T-helper 17 cell (primary cell): Measurements from ENCODE around the gene MACROD2. TPM values are rescaled to one million over a fixed set of nuclear protein-coding genes. Genes with fewer than 3 reads are reported as not detected.

Experiments used
- ATAC-seq: fragments of 150-1000 bp; cut with Tn5 transposase; 2 replicates; pipeline ENCODE4 v1.10.0; 2021; ENCODE audit warnings: mild to moderate bottlenecking, moderate library complexity
- DNase-seq, 3 donors: peaks; one replicate each; pipeline versions ENCODE4 v3.0.0 to v3.0.0-alpha.2; 2020 to 2021
- H3K9me3 ChIP-seq: one replicate; pipeline ENCODE4 v1.7.0; 2013; ENCODE audit warnings: low read length, mild to moderate bottlenecking; ENCODE audit not compliant: control insufficient read depth, poor library complexity, severe bottlenecking
- H3K27ac Mint-ChIP-seq: one replicate; pipeline ENCODE4 v1.8.0; 2022; ENCODE audit warnings: mild to moderate bottlenecking, moderate library complexity, mixed read lengths
- H3K27me3 Mint-ChIP-seq: one replicate; pipeline ENCODE4 v1.8.0; 2022; ENCODE audit warnings: mixed read lengths
- H3K36me3 Mint-ChIP-seq: one replicate; pipeline ENCODE4 v1.8.0; 2022; ENCODE audit warnings: low read depth, mixed read lengths
- H3K4me1 Mint-ChIP-seq: one replicate; pipeline ENCODE4 v1.8.0; 2022; ENCODE audit warnings: mild to moderate bottlenecking, mixed read lengths
- H3K4me3 Mint-ChIP-seq: one replicate; pipeline ENCODE4 v1.8.0; 2022; ENCODE audit warnings: mild to moderate bottlenecking, moderate library complexity, mixed read lengths
- total RNA-seq, 4 donors: library from RNA in 2 of 4; stranded (reverse) in 2 of 4; gene quantifications; one replicate each; pipeline ENCODE4 v1.2.3 and lab custom pipeline; 2022 to 2026

The MACROD2 gene
- total RNA-seq, 2 donors from 2014 or later, result 0.85 TPM; not detected in 1

GRCh38 chr20:15700147-15700765 is 1704.9 kb downstream of the MACROD2 start:
- no peak overlapping the region for H3K4me3 Mint-ChIP-seq
- no peaks in the 10 kb centered on the region for H3K4me1 Mint-ChIP-seq
- no peaks in the 10 kb centered on the region for H3K9me3 ChIP-seq
- no peaks in the 10 kb centered on the region for H3K36me3 Mint-ChIP-seq
- DNase-seq, result no peak
- no peak for ATAC-seq
- H3K27me3 Mint-ChIP-seq, result no peaks in the 10 kb centered on the region
- H3K27ac Mint-ChIP-seq, result no peak overlapping the region

GRCh38 chr20:15702161-15702560 is 1706.8 kb downstream of the MACROD2 start:
- DNase-seq (no peak), ATAC-seq (no peak)
- H3K27me3 Mint-ChIP-seq, result no peaks in the 10 kb centered on the region
- H3K4me3 Mint-ChIP-seq, result no peak overlapping the region
- H3K9me3 ChIP-seq, result no peaks in the 10 kb centered on the region
- no peaks in the 10 kb centered on the region for H3K4me1 Mint-ChIP-seq
- no peaks in the 10 kb centered on the region for H3K36me3 Mint-ChIP-seq
- H3K27ac Mint-ChIP-seq, result no peak overlapping the region

GRCh38 chr20:15703171-15703911 is 1708.0 kb downstream of the MACROD2 start:
- Mint-ChIP-seq H3K27ac (no peak overlapping the region), H3K4me1 (no peaks in the 10 kb centered on the region), H3K4me3 (no peak overlapping the region), H3K27me3 (no peaks in the 10 kb centered on the region), H3K36me3 (no peaks in the 10 kb centered on the region)
- ATAC-seq (no peak), DNase-seq (no peak)
- no peaks in the 10 kb centered on the region for H3K9me3 ChIP-seq

- ATAC-seq (no peak), DNase-seq (no peak)
- Mint-ChIP-seq H3K27ac (no peak overlapping the region), H3K4me3 (no peak overlapping the region), H3K27me3 (no peaks in the 10 kb centered on the region), H3K36me3 (no peaks in the 10 kb centered on the region), H3K4me1 (no peaks in the 10 kb centered on the region)
- no peaks in the 10 kb centered on the region for H3K9me3 ChIP-seq
These were observed 1710.7 kb downstream of the MACROD2 start for GRCh38 chr20:15705975-15706374.

- ATAC-seq (no peak), DNase-seq (no peak)
- H3K9me3 ChIP-seq, result no peaks in the 10 kb centered on the region
- no peaks in the 10 kb centered on the region for H3K27me3 Mint-ChIP-seq
- H3K36me3 Mint-ChIP-seq, result no peaks in the 10 kb centered on the region
- H3K4me1 Mint-ChIP-seq, result no peaks in the 10 kb centered on the region
- H3K4me3 Mint-ChIP-seq, result no peak overlapping the region
- H3K27ac Mint-ChIP-seq, result no peak overlapping the region
These were observed 1711.4 kb downstream of the MACROD2 start for GRCh38 chr20:15706719-15707118.

- Mint-ChIP-seq H3K27ac (no peak overlapping the region), H3K4me1 (no peaks in the 10 kb centered on the region), H3K4me3 (no peak overlapping the region), H3K27me3 (no peaks in the 10 kb centered on the region), H3K36me3 (no peaks in the 10 kb centered on the region)
- no peak for DNase-seq
- ATAC-seq, result no peak
- no peaks in the 10 kb centered on the region for H3K9me3 ChIP-seq
These were observed 1713.8 kb downstream of the MACROD2 start for GRCh38 chr20:15708984-15709598.

- DNase-seq (no peak), ATAC-seq (no peak)
- no peaks in the 10 kb centered on the region for H3K27me3 Mint-ChIP-seq
- no peak overlapping the region for H3K27ac Mint-ChIP-seq
- H3K36me3 Mint-ChIP-seq, result no peaks in the 10 kb centered on the region
- H3K4me1 Mint-ChIP-seq, result no peaks in the 10 kb centered on the region
- H3K4me3 Mint-ChIP-seq, result no peak overlapping the region
- no peaks in the 10 kb centered on the region for H3K9me3 ChIP-seq
These were observed 1715.3 kb downstream of the MACROD2 start for GRCh38 chr20:15710636-15711035.

GRCh38 chr20:15711177-15711576 is 1715.9 kb downstream of the MACROD2 start:
- H3K9me3 ChIP-seq, result no peaks in the 10 kb centered on the region
- Mint-ChIP-seq H3K4me1 (no peaks in the 10 kb centered on the region), H3K27ac (no peak overlapping the region), H3K27me3 (no peaks in the 10 kb centered on the region), H3K36me3 (no peaks in the 10 kb centered on the region), H3K4me3 (no peak overlapping the region)
- DNase-seq (no peak), ATAC-seq (no peak)

- H3K9me3 ChIP-seq, result no peaks in the 10 kb centered on the region
- Mint-ChIP-seq H3K36me3 (no peaks in the 10 kb centered on the region), H3K27me3 (no peaks in the 10 kb centered on the region), H3K4me3 (no peak overlapping the region), H3K4me1 (no peaks in the 10 kb centered on the region), H3K27ac (no peak overlapping the region)
- no peak for ATAC-seq
- DNase-seq, result no peak
These were observed 1720.9 kb downstream of the MACROD2 start for GRCh38 chr20:15716256-15716655.

GRCh38 chr20:15726416-15726815 is 1731.1 kb downstream of the MACROD2 start:
- H3K4me1 Mint-ChIP-seq, result no peaks in the 10 kb centered on the region
- H3K4me3 Mint-ChIP-seq, result no peak overlapping the region
- no peaks in the 10 kb centered on the region for H3K9me3 ChIP-seq
- H3K27ac Mint-ChIP-seq, result no peak overlapping the region
- DNase-seq, result no peak
- no peaks in the 10 kb centered on the region for H3K36me3 Mint-ChIP-seq
- H3K27me3 Mint-ChIP-seq, result no peaks in the 10 kb centered on the region
- no peak for ATAC-seq

GRCh38 chr20:15734052-15734451 is 1738.7 kb downstream of the MACROD2 start:
- H3K4me3 Mint-ChIP-seq, result no peak overlapping the region
- ATAC-seq (no peak), DNase-seq (no peak)
- H3K27ac Mint-ChIP-seq, result no peak overlapping the region
- H3K4me1 Mint-ChIP-seq, result no peaks in the 10 kb centered on the region
- H3K9me3 ChIP-seq, result no peaks in the 10 kb centered on the region
- H3K36me3 Mint-ChIP-seq, result no peaks in the 10 kb centered on the region
- H3K27me3 Mint-ChIP-seq, result no peaks in the 10 kb centered on the region

GRCh38 chr20:15739035-15739434 is 1743.7 kb downstream of the MACROD2 start:
- Mint-ChIP-seq H3K4me3 (no peak overlapping the region), H3K4me1 (no peaks in the 10 kb centered on the region), H3K36me3 (no peaks in the 10 kb centered on the region), H3K27me3 (no peaks in the 10 kb centered on the region), H3K27ac (no peak overlapping the region)
- H3K9me3 ChIP-seq, result no peaks in the 10 kb centered on the region
- no peak for ATAC-seq
- DNase-seq, result no peak

- ATAC-seq (no peak), DNase-seq (no peak)
- no peaks in the 10 kb centered on the region for H3K9me3 ChIP-seq
- no peaks in the 10 kb centered on the region for H3K36me3 Mint-ChIP-seq
- H3K27ac Mint-ChIP-seq, result no peak overlapping the region
- no peaks in the 10 kb centered on the region for H3K27me3 Mint-ChIP-seq
- no peaks in the 10 kb centered on the region for H3K4me1 Mint-ChIP-seq
- no peak overlapping the region for H3K4me3 Mint-ChIP-seq
These were observed 1744.9 kb downstream of the MACROD2 start for GRCh38 chr20:15740046-15740775.
